Lung (tissue), 12 donors: ENCODE data around the gene MMP23B. TPM values are rescaled to one million over a fixed set of nuclear protein-coding genes. Genes with fewer than 3 reads are reported as not detected.

Source experiments
- ATAC-seq: fragments of 200-7000 bp; cut with Tn5 transposase; one replicate; pipeline ENCODE4 v1.9.1; 2020; ENCODE audit warnings: moderate number of reproducible peaks; ENCODE audit not compliant: insufficient read depth, low FRiP score
- DNase-seq, 3 donors: peaks; one replicate each; pipeline ENCODE4 v3.0.0-alpha.2; 2013 to 2017
- H3K27ac ChIP-seq, 2 donors: one replicate each; pipeline ENCODE4 v1.5.1; 2013; ENCODE audit warnings: mild to moderate bottlenecking in 2 of 2, moderate library complexity in 2 of 2, control low read depth in 1 of 2, inconsistent platforms in 1 of 2, low read depth in 1 of 2, low read length in 1 of 2
- H3K27me3 ChIP-seq, 3 donors: one replicate each; pipeline ENCODE4 v1.5.1; 2013; ENCODE audit warnings: low read length in 2 of 3; ENCODE audit not compliant: control insufficient read depth in 3 of 3, insufficient read depth in 3 of 3
- H3K36me3 ChIP-seq, 4 donors: one replicate each; pipeline ENCODE4 v1.5.1; 2013; ENCODE audit warnings: low read length in 4 of 4, mild to moderate bottlenecking in 1 of 4, moderate library complexity in 1 of 4; ENCODE audit not compliant: control insufficient read depth in 4 of 4, insufficient read depth in 4 of 4
- H3K4me1 ChIP-seq, 5 donors: one replicate each; pipeline ENCODE4 v1.5.1; 2013; ENCODE audit warnings: low read length in 5 of 5, mild to moderate bottlenecking in 2 of 5, moderate library complexity in 1 of 5; ENCODE audit not compliant: control insufficient read depth in 5 of 5, insufficient read depth in 5 of 5
- H3K4me3 ChIP-seq: one replicate; pipeline ENCODE4 v1.5.1; 2013; ENCODE audit warnings: mild to moderate bottlenecking, control low read depth, moderate library complexity
- H3K9ac ChIP-seq, 2 donors: one replicate each; pipeline ENCODE4 v1.5.1; 2013; ENCODE audit warnings: low read length in 2 of 2, control low read depth in 1 of 2; ENCODE audit not compliant: insufficient read depth in 1 of 2
- H3K9me3 ChIP-seq, 4 donors: one replicate each; pipeline ENCODE4 v1.5.1; 2013; ENCODE audit warnings: low read length in 3 of 4, mild to moderate bottlenecking in 1 of 4, moderate library complexity in 1 of 4; ENCODE audit not compliant: control insufficient read depth in 4 of 4, insufficient read depth in 3 of 4
- CTCF ChIP-seq: IDR thresholded peaks from 2 replicates; pipeline ENCODE4 v1.5.1; 2012; ENCODE audit warnings: mild to moderate bottlenecking; ENCODE audit errors: control extremely low read depth, extremely low read depth
- WGBS, 2 donors: extraction: QIAGEN DNeasy Blood & Tissue Kit; methylation state at CpG; one replicate each; pipeline ENCODE4 v1.1.7; 2013; 5-methylcytosine and 5-hydroxymethylcytosine counted together
- polyA plus RNA-seq, 2 donors: library from polyadenylated mRNA; stranded (reverse); fragments of 200-250 nt; gene quantifications; one replicate each; pipeline ENCODE4 v1.2.1, GENCODE V29; 2013
- total RNA-seq, 2 donors: library from RNA; depleted of rRNA in 1 of 2; stranded (reverse); fragments of >200 nt in 1 of 2; gene quantifications; one replicate each; pipeline ENCODE4 v1.2.1, GENCODE V29; 2014 to 2021
- donor health status: control.
- donor health status: control.
- donor health status: Bipolar disorder and iron deficiency.
- donor health status: healthy.
- donor health status: DM: yes; HTN: yes; CAD: no.

MMP23B gene
- total and polyA plus RNA-seq, 4 donors = 14.1 to 40.3 (median 22.1) TPM

GRCh38 chr1:1596493-1597274 is 35.3 kb upstream of the MMP23B start:
- H3K27me3 ChIP-seq = peaks cover 14 to 39% (median 28%) of the 10 kb centered on the region in 3 donors
- 41 to 51% methylated on average over 12 of the region's 12 CpGs for WGBS, 2 donors
- ATAC-seq (no peak), DNase-seq (no peak)
- TF ChIP-seq CTCF = no peak
- no peak overlapping the region for H3K27ac ChIP-seq
- H3K4me1 ChIP-seq = peaks cover 0 to 22% (median 0%) of the 10 kb centered on the region in 5 donors
- H3K36me3 ChIP-seq = no peaks in the 10 kb centered on the region
- H3K9me3 ChIP-seq = no peaks in the 10 kb centered on the region
- no peak overlapping the region for H3K9ac ChIP-seq
- H3K4me3 ChIP-seq = no peak overlapping the region

GRCh38 chr1:1597275-1597930 is 34.6 kb upstream of the MMP23B start:
- no peak for ATAC-seq
- Histone ChIP-seq H3K9ac (no peak overlapping the region), H3K27ac (no peak overlapping the region), H3K9me3 (no peaks in the 10 kb centered on the region), H3K4me3 (no peak overlapping the region), H3K4me1 (peaks cover 0 to 22% (median 0%) of the 10 kb centered on the region in 5 donors), H3K36me3 (no peaks in the 10 kb centered on the region), H3K27me3 (peaks cover 14 to 42% (median 28%) of the 10 kb centered on the region in 3 donors)
- no peak for DNase-seq
- 25 to 28% methylated on average over 13 to 14 of the region's 16 CpGs for WGBS, 2 donors
- TF ChIP-seq CTCF = no peak

GRCh38 chr1:1598051-1598719 is 33.8 kb upstream of the MMP23B start:
- TF ChIP-seq CTCF = no peak
- Histone ChIP-seq H3K4me3 (no peak overlapping the region), H3K36me3 (no peaks in the 10 kb centered on the region), H3K4me1 (peaks cover 0 to 22% (median 0%) of the 10 kb centered on the region in 5 donors), H3K27me3 (peaks cover 14 to 42% (median 28%) of the 10 kb centered on the region in 3 donors), H3K9me3 (no peaks in the 10 kb centered on the region), H3K9ac (no peak overlapping the region), H3K27ac (no peak overlapping the region)
- ATAC-seq = no peak
- no peak for DNase-seq
- 86 to 95% methylated on average over 28 of the region's 28 CpGs for WGBS, 2 donors
